SHP77 treated with DMSO at 0.1 percent for 48 hours (cell line): ENCODE data around the gene UTP25.
"Not testable (repeated sequence)": the region's sequence is repeated elsewhere in the genome, so short reads cannot be mapped to it uniquely, and the experiment has no call there.

ENCODE experiments used
- DNase-seq: peaks from one replicate; lab custom pipeline; 2025; lab: John Stamatoyannopoulos, UW

The UTP25 gene

GRCh38 chr1:209895709-209896108 is 67.9 kb downstream of the UTP25 start:
- DNase-seq: no peak

- no peak for DNase-seq
These were observed 68.6 kb downstream of the UTP25 start for GRCh38 chr1:209896346-209896745.

GRCh38 chr1:209898271-209898670 is 70.5 kb downstream of the UTP25 start:
- DNase-seq: not testable (repeated sequence)

- not testable (repeated sequence) for DNase-seq
These were observed 71.1 kb downstream of the UTP25 start for GRCh38 chr1:209898851-209899250.

- no peak for DNase-seq
These were observed 72.2 kb downstream of the UTP25 start for GRCh38 chr1:209899948-209900347.

GRCh38 chr1:209900734-209901133 is 73.0 kb downstream of the UTP25 start:
- no peak for DNase-seq

GRCh38 chr1:209901211-209901610 is 73.4 kb downstream of the UTP25 start:
- DNase-seq: no peak

GRCh38 chr1:209904774-209905173 is 77.0 kb downstream of the UTP25 start:
- not testable (repeated sequence) for DNase-seq
